GM12891 (cell line): ENCODE results near the gene ERGIC1.

ENCODE experiments used
- DNase-seq: peaks from one replicate; pipeline ENCODE4 v3.0.0; 2011; ENCODE audit warnings: low spot score; ENCODE audit not compliant: insufficient read length
- FAIRE-seq: peaks from 2 replicates; lab custom pipeline; 2011; peaks lifted over from hg19 to GRCh38; lab: Jason Lieb, UNC
- PAX5 ChIP-seq: IDR thresholded peaks from 2 replicates; pipeline ENCODE4 v1.6.1; 2011; ENCODE audit warnings: low read length, moderate library complexity, mild to moderate bottlenecking; ENCODE audit not compliant: insufficient read depth, severe bottlenecking
- POLR2A ChIP-seq: IDR thresholded peaks from 2 replicates; pipeline ENCODE4 v1.6.1; 2011; ENCODE audit warnings: low read depth, low read length, control low read depth
- POLR2AphosphoS5 ChIP-seq: IDR thresholded peaks from 2 replicates; pipeline ENCODE4 v1.6.1; 2011; ENCODE audit warnings: low read depth, low read length, control low read depth
- POU2F2 ChIP-seq: IDR thresholded peaks from 2 replicates; pipeline ENCODE4 v1.6.1; 2011; ENCODE audit warnings: low read depth, mild to moderate bottlenecking, control low read depth, low read length, moderate library complexity
- SPI1 ChIP-seq: IDR thresholded peaks from 2 replicates; pipeline ENCODE4 v1.6.1; 2011; ENCODE audit warnings: low read depth, low read length, control low read depth
- TAF1 ChIP-seq: IDR thresholded peaks from 2 replicates; pipeline ENCODE4 v1.6.1; 2011; ENCODE audit warnings: low read depth, low read length, control low read depth

The ERGIC1 gene

GRCh38 chr5:172906436-172906835 is 72.4 kb downstream of the ERGIC1 start:
- DNase-seq (peak; percentile 46), FAIRE-seq (peak; percentile 5)
- no peak for TF ChIP-seq PAX5
- 0 out of 2 replicates have a peak, but pooled peaks have one; percentile 14 for TF ChIP-seq SPI1

DNA sequence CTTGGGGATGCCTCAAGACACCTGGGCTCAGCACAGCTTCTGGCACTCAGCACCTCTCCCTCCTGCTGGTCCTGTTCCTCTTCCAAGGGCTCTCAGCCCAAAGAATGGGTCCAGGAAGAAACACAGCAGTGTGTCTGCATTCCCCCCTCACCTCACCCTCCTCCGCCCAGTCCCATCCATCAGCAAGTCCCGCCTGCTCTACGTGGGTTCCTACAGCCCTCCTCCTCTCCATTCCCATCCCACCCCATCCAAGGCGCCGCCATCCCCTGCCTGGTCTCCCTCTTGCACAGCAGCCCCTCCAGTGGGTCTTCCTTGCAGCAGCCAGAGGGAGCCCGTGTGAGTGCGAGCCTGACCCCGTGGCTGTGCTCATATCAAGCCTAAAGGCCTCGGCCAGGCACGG is 72.8 kb downstream of the ERGIC1 start:
- TF ChIP-seq TAF1 (no peak), SPI1 (no peak), PAX5 (no peak), POLR2AphosphoS5 (no peak), POU2F2 (no peak), POLR2A (no peak)
- DNase-seq (no peak), FAIRE-seq (peak; percentile 58)

DNA sequence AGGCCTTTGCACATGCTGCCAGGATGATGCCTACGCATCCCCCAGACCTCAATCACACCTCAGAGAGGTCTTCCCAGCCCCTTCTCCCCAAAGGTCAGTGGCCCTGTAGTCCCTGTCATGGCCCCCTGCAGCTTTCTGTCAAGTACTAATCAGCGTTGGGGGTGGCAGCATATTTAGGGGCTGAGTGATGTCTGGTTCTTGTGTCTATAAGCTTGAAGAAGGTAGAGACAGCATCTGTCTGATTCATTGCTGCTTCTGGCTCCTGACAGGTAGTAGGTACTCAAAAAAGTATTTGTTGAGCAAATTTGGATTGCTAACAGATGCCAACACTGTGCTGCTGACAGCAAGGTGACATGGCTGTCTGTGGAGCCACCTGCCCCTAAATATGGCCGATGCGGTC is 73.6 kb downstream of the ERGIC1 start:
- TF ChIP-seq SPI1 (no peak), TAF1 (no peak), POU2F2 (no peak), POLR2A (no peak), POLR2AphosphoS5 (no peak), PAX5 (no peak)
- FAIRE-seq (no peak), DNase-seq (no peak)

GRCh38 chr5:172908662-172909061 is 74.6 kb downstream of the ERGIC1 start:
- no peak for FAIRE-seq
- DNase-seq, result no peak
- no peak for TF ChIP-seq SPI1
- no peak for TF ChIP-seq TAF1
- no peak for TF ChIP-seq POLR2AphosphoS5
- no peak for TF ChIP-seq POU2F2
- TF ChIP-seq PAX5, result no peak
- TF ChIP-seq POLR2A, result no peak

GRCh38 chr5:172909931-172910502 is 76.0 kb downstream of the ERGIC1 start:
- FAIRE-seq (no peak), DNase-seq (no peak)
- TF ChIP-seq POLR2A, result no peak
- TF ChIP-seq POU2F2, result no peak
- TF ChIP-seq POLR2AphosphoS5, result no peak
- TF ChIP-seq TAF1, result no peak
- no peak for TF ChIP-seq SPI1
- TF ChIP-seq PAX5, result no peak

- DNase-seq, result no peak
- FAIRE-seq, result peak; percentile 20
- TF ChIP-seq SPI1 (no peak), PAX5 (no peak), POLR2AphosphoS5 (no peak), POU2F2 (no peak), POLR2A (no peak), TAF1 (no peak)
Measured at GRCh38 chr5:172910828-172911627, 77.0 kb downstream of the ERGIC1 start.

GRCh38 chr5:172911628-172911880 is 77.5 kb downstream of the ERGIC1 start:
- no peak for FAIRE-seq

DNA sequence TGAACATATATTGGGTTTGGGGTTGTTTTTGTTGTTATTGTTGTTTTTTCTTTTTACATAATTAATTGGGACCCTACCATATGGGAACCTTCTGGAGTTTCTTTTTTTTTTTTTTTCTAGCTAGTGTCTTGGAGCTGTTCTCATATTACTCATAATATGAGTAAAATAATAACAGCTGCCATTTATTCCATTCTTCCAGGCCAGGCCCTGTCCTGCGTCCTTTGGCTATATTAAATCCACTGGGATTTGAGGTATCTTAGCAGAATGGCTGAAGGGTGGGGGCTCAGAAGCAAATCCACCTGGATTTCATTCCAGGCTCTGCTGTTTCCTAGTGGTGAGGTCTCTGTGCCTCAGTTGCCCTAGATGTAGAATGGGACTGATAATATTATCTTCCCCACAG is 77.9 kb downstream of the ERGIC1 start:
- TF ChIP-seq POU2F2 (no peak), SPI1 (no peak), POLR2AphosphoS5 (no peak), PAX5 (no peak), POLR2A (no peak), TAF1 (no peak)
- FAIRE-seq (no peak), DNase-seq (no peak)

More at GRCh38 chr5:172911628-172911880, 77.5 kb downstream of the ERGIC1 start:
- TF ChIP-seq PAX5 (no peak), TAF1 (no peak), POLR2A (no peak), SPI1 (no peak), POLR2AphosphoS5 (no peak), POU2F2 (no peak)
- DNase-seq, result no peak

DNA sequence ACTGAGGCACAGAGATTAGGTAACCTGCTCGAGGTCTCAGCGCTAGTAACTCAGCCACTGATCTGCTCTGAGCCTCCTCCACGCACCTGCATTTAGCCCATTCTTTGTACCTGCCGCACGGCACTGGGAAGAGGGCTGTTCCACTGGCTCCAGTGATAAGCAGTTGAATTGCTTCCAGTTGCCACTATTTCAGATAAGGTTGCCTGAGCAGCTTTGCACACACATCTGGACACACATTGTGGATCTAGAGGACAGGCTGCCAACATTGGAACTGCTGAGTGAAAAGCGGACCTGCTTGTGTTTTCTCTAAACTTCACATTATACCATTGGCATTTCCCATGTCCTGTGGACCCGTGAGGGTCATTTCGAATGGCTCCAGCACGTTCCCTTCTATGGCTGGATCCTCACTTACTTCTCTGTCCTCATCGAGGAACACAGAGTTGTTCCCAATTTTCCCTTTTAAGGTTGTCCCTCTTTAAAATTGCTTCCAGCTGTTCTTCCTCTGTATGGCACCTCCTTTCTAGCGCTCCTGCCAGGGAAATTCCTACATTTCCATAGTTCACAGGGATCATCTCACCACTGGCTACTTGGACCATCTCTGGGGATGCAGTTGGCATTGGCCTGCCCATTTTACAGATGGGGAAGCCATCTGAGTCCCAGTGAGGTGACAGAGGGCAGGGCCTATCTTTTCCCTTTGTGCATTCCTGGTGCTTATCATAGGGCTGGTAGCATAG is 79.2 kb downstream of the ERGIC1 start:
- TF ChIP-seq PAX5 (no peak), POLR2A (no peak), POU2F2 (no peak), POLR2AphosphoS5 (no peak), TAF1 (no peak), SPI1 (no peak)
- no peak for DNase-seq
- FAIRE-seq, result no peak
